Measurements from ENCODE around the gene CXCL10.

Gene CXCL10

GRCh38 chr4:75992462-75992861 lies 30.8 kb downstream of the CXCL10 start:
- DNase-seq (ENCODE audit: low read depth), result no peak

GRCh38 chr4:75989846-75990528 lies 33.3 kb downstream of the CXCL10 start:
- DNase-seq (ENCODE audit: low read depth), result no peak

- no peak for DNase-seq (ENCODE audit: low read depth)
These were observed 38.2 kb downstream of the CXCL10 start for GRCh38 chr4:75985116-75985515.

DNA sequence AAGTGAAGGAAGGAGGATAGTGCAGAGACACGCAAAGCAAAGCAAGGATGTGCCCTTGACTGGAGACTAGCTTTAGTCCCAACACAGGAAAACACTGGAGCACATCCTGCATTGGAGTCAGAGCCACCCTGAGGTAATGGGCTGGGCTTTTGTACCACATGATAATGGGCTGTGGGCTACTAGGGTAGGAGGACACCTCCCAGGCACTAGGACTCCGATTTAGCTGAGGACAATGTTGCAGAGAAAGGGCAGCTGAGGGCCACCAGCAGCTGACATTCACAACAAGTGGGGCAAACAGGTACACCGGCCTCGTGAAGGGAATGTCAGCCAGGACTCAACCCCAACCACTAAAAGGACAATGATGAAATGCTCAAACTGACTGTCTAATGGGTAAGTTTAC lies 42.7 kb downstream of the CXCL10 start:
- DNase-seq (ENCODE audit: low read depth), result no peak

GRCh38 chr4:75976177-75976576 lies 47.1 kb downstream of the CXCL10 start:
- DNase-seq (ENCODE audit: low read depth), result no peak

GRCh38 chr4:75973766-75974165 lies 49.5 kb downstream of the CXCL10 start:
- no peak for DNase-seq (ENCODE audit: low read depth)
